H9 (cell line): Measurements from ENCODE around the gene NCS1. TPM values are rescaled to one million over a fixed set of nuclear protein-coding genes. Genes with fewer than 3 reads are reported as not detected.

ENCODE experiments used
- DNase-seq: peaks from one replicate; pipeline ENCODE4 v3.0.0-alpha.2; 2017
- H2AFZ ChIP-seq: one replicate; pipeline ENCODE4 v1.6.1; 2013; ENCODE audit warnings: mild to moderate bottlenecking, low read length, control low read depth, moderate library complexity
- H2AK5ac ChIP-seq: 2 replicates; pipeline ENCODE4 v1.6.1; 2013; ENCODE audit warnings: low read length, control low read depth, mixed read lengths; ENCODE audit not compliant: insufficient read length
- H2BK120ac ChIP-seq: one replicate; pipeline ENCODE4 v1.6.1; 2013; ENCODE audit warnings: low read depth, mild to moderate bottlenecking, low read length, control low read depth, inconsistent platforms; ENCODE audit not compliant: poor library complexity, severe bottlenecking
- H2BK12ac ChIP-seq: 2 replicates; pipeline ENCODE4 v1.6.1; 2013; ENCODE audit warnings: low read length, control low read depth, mixed read lengths, low read depth; ENCODE audit not compliant: insufficient read length
- H2BK15ac ChIP-seq: 2 replicates; pipeline ENCODE4 v1.6.1; 2013; ENCODE audit warnings: low read depth, low read length, control low read depth
- H2BK20ac ChIP-seq: one replicate; pipeline ENCODE4 v1.6.1; 2013; ENCODE audit warnings: low read depth, mild to moderate bottlenecking, low read length, control low read depth, inconsistent platforms; ENCODE audit not compliant: poor library complexity, severe bottlenecking
- H2BK5ac ChIP-seq: 2 replicates; pipeline ENCODE4 v1.6.1; 2013; ENCODE audit warnings: low read length, control low read depth, mixed read lengths; ENCODE audit not compliant: insufficient read length
- H3K14ac ChIP-seq: 2 replicates; pipeline ENCODE4 v1.6.1; 2013; ENCODE audit warnings: low read length, control low read depth; ENCODE audit not compliant: insufficient read depth
- H3K18ac ChIP-seq: 2 replicates; pipeline ENCODE4 v1.6.1; 2013; ENCODE audit warnings: low read depth, mild to moderate bottlenecking, mixed read lengths, low read length, control low read depth; ENCODE audit not compliant: insufficient read length
- H3K23ac ChIP-seq: 2 replicates; pipeline ENCODE4 v1.6.1; 2013; ENCODE audit warnings: low read length, control low read depth, mixed read lengths, low read depth; ENCODE audit not compliant: insufficient read length
- H3K23me2 ChIP-seq: 2 replicates; pipeline ENCODE4 v1.6.1; 2013; ENCODE audit warnings: low read depth, mild to moderate bottlenecking, mixed read lengths, low read length, control low read depth; ENCODE audit not compliant: insufficient read length, poor library complexity, severe bottlenecking
- H3K27ac ChIP-seq: 2 replicates; pipeline ENCODE4 v1.5.1; 2013; ENCODE audit warnings: low read length, control low read depth, mixed read lengths, low read depth; ENCODE audit not compliant: insufficient read length
- H3K27me3 ChIP-seq: 2 replicates; pipeline ENCODE4 v1.6.1; 2013; ENCODE audit warnings: low read length, control low read depth, inconsistent platforms; ENCODE audit not compliant: insufficient read depth
- H3K4ac ChIP-seq: 2 replicates; pipeline ENCODE4 v1.6.1; 2013; ENCODE audit warnings: low read depth, mild to moderate bottlenecking, control low read depth, inconsistent platforms, low read length, moderate library complexity
- H3K4me1 ChIP-seq: 2 replicates; pipeline ENCODE4 v1.6.1; 2013; ENCODE audit warnings: low read length, control low read depth, inconsistent platforms; ENCODE audit not compliant: insufficient read depth
- H3K4me2 ChIP-seq: 2 replicates; pipeline ENCODE4 v1.6.1; 2013; ENCODE audit warnings: low read length, control low read depth, mixed read lengths; ENCODE audit not compliant: insufficient read length, insufficient read depth
- H3K56ac ChIP-seq: 2 replicates; pipeline ENCODE4 v1.6.1; 2013; ENCODE audit warnings: low read depth, mild to moderate bottlenecking, mixed read lengths, low read length, control low read depth; ENCODE audit not compliant: insufficient read length
- H3K79me1 ChIP-seq: 2 replicates; pipeline ENCODE4 v1.6.1; 2013; ENCODE audit warnings: low read depth, mild to moderate bottlenecking, moderate library complexity, low read length, control low read depth, inconsistent platforms; ENCODE audit not compliant: insufficient read depth, poor library complexity, severe bottlenecking
- H3K79me2 ChIP-seq: 2 replicates; pipeline ENCODE4 v1.6.1; 2013; ENCODE audit warnings: low read length, control low read depth, inconsistent platforms; ENCODE audit not compliant: insufficient read depth
- H3K9ac ChIP-seq: 2 replicates; pipeline ENCODE4 v1.6.1; 2013; ENCODE audit warnings: low read length, control low read depth, mixed read lengths; ENCODE audit not compliant: insufficient read length; ENCODE audit errors: extremely low read depth
- H3K9me3 ChIP-seq: one replicate; pipeline ENCODE4 v1.6.1; 2013; ENCODE audit warnings: low read depth, low read length, inconsistent platforms; ENCODE audit not compliant: control insufficient read depth
- H3T11ph ChIP-seq: one replicate; pipeline ENCODE4 v1.6.1; 2013; ENCODE audit warnings: mild to moderate bottlenecking, low read length, control low read depth, inconsistent platforms
- H4K20me1 ChIP-seq: one replicate; pipeline ENCODE4 v1.6.1; 2013; ENCODE audit not compliant: control insufficient read depth, insufficient read length, insufficient read depth
- H4K5ac ChIP-seq: 2 replicates; pipeline ENCODE4 v1.6.1; 2013; ENCODE audit warnings: low read depth, mild to moderate bottlenecking, mixed read lengths, low read length, control low read depth; ENCODE audit not compliant: insufficient read length
- H4K8ac ChIP-seq: replicated peaks from 2 replicates; pipeline ENCODE4 v1.6.1; 2013; ENCODE audit warnings: low read length, control low read depth, mixed read lengths, low read depth; ENCODE audit not compliant: insufficient read length
- H4K91ac ChIP-seq: 2 replicates; pipeline ENCODE4 v1.6.1; 2013; ENCODE audit warnings: low read depth, mild to moderate bottlenecking, moderate library complexity, mixed read lengths, low read length, control low read depth; ENCODE audit not compliant: insufficient read length
- H3K27ac Mint-ChIP-seq, 3 experiments: 2 replicates in 2 of 3; 3 replicates in 1 of 3; pipeline ENCODE4 v1.8.0; 2020 to 2021; ENCODE audit warnings: mixed read lengths in 3 of 3, mild to moderate bottlenecking in 1 of 3, moderate library complexity in 1 of 3
- H3K27me3 Mint-ChIP-seq: 2 replicates; pipeline ENCODE4 v1.8.0; 2021; ENCODE audit warnings: low read depth, mild to moderate bottlenecking, moderate library complexity, mixed read lengths
- H3K36me3 Mint-ChIP-seq, 3 experiments: 2 replicates in 2 of 3; 3 replicates in 1 of 3; pipeline ENCODE4 v1.8.0; 2020 to 2021; ENCODE audit warnings: low read depth in 3 of 3, mixed read lengths in 3 of 3; ENCODE audit not compliant: insufficient read depth in 1 of 3
- H3K4me1 Mint-ChIP-seq, 2 experiments: 2 replicates each; pipeline ENCODE4 v1.8.0; 2020; ENCODE audit warnings: mixed read lengths in 2 of 2
- H3K4me3 Mint-ChIP-seq, 2 experiments: 2 replicates in 1 of 2; 3 replicates in 1 of 2; pipeline ENCODE4 v1.8.0; 2020 to 2021; ENCODE audit warnings: mild to moderate bottlenecking in 2 of 2, mixed read lengths in 2 of 2, moderate library complexity in 1 of 2
- H3K9me3 Mint-ChIP-seq, 2 experiments: 2 replicates in 1 of 2; 3 replicates in 1 of 2; pipeline ENCODE4 v1.8.0; 2020; ENCODE audit warnings: mild to moderate bottlenecking in 2 of 2, mixed read lengths in 2 of 2, moderate library complexity in 1 of 2
- WGBS: extraction: QIAGEN DNeasy Blood & Tissue Kit; methylation state at CpG from one replicate; pipeline ENCODE4 v1.1.7; 2013; ENCODE audit warnings: missing lambda C conversion rate, low lambda C conversion rate, mixed read lengths; ENCODE audit not compliant: insufficient read length; ENCODE audit errors: extremely low coverage; 5-methylcytosine and 5-hydroxymethylcytosine counted together
- total RNA-seq: library from RNA; stranded (reverse); gene quantifications from 2 replicates; pipeline ENCODE4 v1.2.1, GENCODE V29; 2021
- TF ChIP-seq, protein P1 (sequence below): fragments of 200-600 bp; sonication (generic); conservative IDR thresholded peaks from 3 replicates; pipeline ENCODE4 v1.8.0; 2021; ENCODE audit warnings: antibody characterized with exemption, mild to moderate bottlenecking

Gene NCS1
- total RNA-seq, 1 experiment from 2014 or later, result 38.1 TPM

DNA sequence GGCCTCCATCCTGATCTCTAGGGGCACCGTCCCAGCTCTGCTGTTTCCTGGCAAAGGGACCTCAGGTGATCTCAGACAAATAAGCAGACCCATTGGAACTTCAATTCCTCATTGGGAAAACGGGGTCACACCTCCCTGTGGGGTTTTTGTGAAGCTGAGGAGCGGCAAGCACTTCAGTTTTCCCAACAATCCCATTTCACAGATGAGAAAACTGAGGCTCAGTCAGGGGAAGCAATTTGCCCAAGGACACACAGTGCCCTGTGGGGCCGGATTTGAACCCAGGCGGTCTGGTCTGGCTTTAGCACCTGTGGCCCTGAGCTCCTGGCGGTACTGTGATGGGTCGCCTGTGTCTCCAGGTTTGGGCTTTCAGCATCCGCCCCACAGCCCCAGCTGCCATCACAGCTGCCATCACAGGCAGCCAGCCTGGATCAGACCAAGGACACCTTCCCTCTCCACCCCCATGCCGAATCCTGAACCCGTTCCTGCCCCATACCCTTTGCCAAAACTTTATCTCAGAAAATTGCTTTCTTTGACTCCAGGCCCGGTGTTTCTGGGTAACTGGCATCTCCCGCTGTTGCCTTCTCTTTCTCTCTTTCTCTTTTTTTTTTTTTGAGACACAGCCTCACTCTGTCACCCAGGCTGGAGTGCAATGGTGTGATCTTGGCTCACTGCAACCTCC is 26.4 kb downstream of the NCS1 start:
- Histone ChIP-seq H3K4me1 (no peaks in the 10 kb centered on the region), H3K14ac (no peak overlapping the region), H3K56ac (no peak overlapping the region), H2BK12ac (no peak overlapping the region), H2BK15ac (no peak overlapping the region), H3K79me1 (peaks cover 4% of the 10 kb centered on the region), H4K8ac (no peak overlapping the region), H3K23me2 (no peaks in the 10 kb centered on the region), H2BK120ac (no peak overlapping the region), H2BK20ac (no peak overlapping the region), H3K79me2 (peaks cover 2% of the 10 kb centered on the region; the same call in 1 of the 2 replicates), H3K27me3 (no peaks in the 10 kb centered on the region), H4K5ac (no peak overlapping the region), H4K91ac (no peak overlapping the region), H2BK5ac (no peak overlapping the region), H2AK5ac (no peak overlapping the region), H3K9me3 (no peaks in the 10 kb centered on the region), H3T11ph (no peak overlapping the region), H3K18ac (no peak overlapping the region), H4K20me1 (no peaks in the 10 kb centered on the region), H3K9ac (no peak overlapping the region), H2AFZ (no peak overlapping the region), H3K23ac (no peak overlapping the region), H3K4ac (no peak overlapping the region), H3K27ac (no peak overlapping the region), H3K4me2 (no peak overlapping the region)
- Mint-ChIP-seq H3K9me3 (no peaks in the 10 kb centered on the region), H3K27ac (peak overlapping the region in 2 of 3 experiments; percentile 19 to 29; a peak in 3 of 7 replicates), H3K4me3 (no peak overlapping the region), H3K4me1 (peaks cover 21 to 22% of the 10 kb centered on the region in 2 experiments), H3K27me3 (no peaks in the 10 kb centered on the region; the same call in none of the 2 replicates), H3K36me3 (peaks cover 0 to 2% (median 0%) of the 10 kb centered on the region in 3 experiments; a peak in 2 of 7 replicates)
- no CpG with 5 or more reads among the region's 12 CpGs for WGBS
- TF ChIP-seq, protein P1, sequence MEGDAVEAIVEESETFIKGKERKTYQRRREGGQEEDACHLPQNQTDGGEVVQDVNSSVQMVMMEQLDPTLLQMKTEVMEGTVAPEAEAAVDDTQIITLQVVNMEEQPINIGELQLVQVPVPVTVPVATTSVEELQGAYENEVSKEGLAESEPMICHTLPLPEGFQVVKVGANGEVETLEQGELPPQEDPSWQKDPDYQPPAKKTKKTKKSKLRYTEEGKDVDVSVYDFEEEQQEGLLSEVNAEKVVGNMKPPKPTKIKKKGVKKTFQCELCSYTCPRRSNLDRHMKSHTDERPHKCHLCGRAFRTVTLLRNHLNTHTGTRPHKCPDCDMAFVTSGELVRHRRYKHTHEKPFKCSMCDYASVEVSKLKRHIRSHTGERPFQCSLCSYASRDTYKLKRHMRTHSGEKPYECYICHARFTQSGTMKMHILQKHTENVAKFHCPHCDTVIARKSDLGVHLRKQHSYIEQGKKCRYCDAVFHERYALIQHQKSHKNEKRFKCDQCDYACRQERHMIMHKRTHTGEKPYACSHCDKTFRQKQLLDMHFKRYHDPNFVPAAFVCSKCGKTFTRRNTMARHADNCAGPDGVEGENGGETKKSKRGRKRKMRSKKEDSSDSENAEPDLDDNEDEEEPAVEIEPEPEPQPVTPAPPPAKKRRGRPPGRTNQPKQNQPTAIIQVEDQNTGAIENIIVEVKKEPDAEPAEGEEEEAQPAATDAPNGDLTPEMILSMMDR, result no peak
- DNase-seq, result no peak
